HT1080 (cell line): ENCODE measurements around the gene RNF150. TPM values are rescaled to one million over a fixed set of nuclear protein-coding genes. Genes with fewer than 3 reads are reported as not detected.
"Not testable (repeated sequence)": the region's sequence is repeated elsewhere in the genome, so short reads cannot be mapped to it uniquely, and the experiment has no call there.

Experiments used
- DNase-seq: peaks from one replicate; pipeline ENCODE4 v3.0.0-alpha.2; 2015; ENCODE audit warnings: low read depth
- polyA plus RNA-seq, 2 experiments: library from polyadenylated mRNA; depleted of rRNA; stranded (reverse); fragments of >200 nt; gene quantifications; 2 replicates each; pipeline ENCODE4 v1.2.3, GENCODE V29; 2015
- total RNA-seq: library from RNA; depleted of rRNA; stranded (reverse); fragments of >200 nt; shearing (Covaris generic); gene quantifications from 2 replicates; pipeline ENCODE4 v1.2.3, GENCODE V29; 2014; rRNA removed

Gene RNF150
- 0.37 and 0.73 TPM in 2 replicates for total RNA-seq
- polyA plus RNA-seq (2015; cell fraction: cytosol; rRNA removed) = 0.31 and 0.53 TPM in 2 replicates
- polyA plus RNA-seq (2015; cell fraction: nucleus; rRNA removed) = 0.88 and 1.3 TPM in 2 replicates

GRCh38 chr4:141133146-141133998 lies at the start of gene RNF150:
Gene RNF150 (minus strand): TSS chr4:141133469.
- peak; percentile 77 for DNase-seq

GRCh38 chr4:141180991-141181761 lies 47.9 kb upstream of the RNF150 start:
- DNase-seq = no peak

- no peak for DNase-seq
Measured at GRCh38 chr4:141179474-141180373, 46.5 kb upstream of the RNF150 start.

GRCh38 chr4:141177171-141177570 lies 43.9 kb upstream of the RNF150 start:
- no peak for DNase-seq

GRCh38 chr4:141174457-141174856 lies 41.2 kb upstream of the RNF150 start:
- no peak for DNase-seq

GRCh38 chr4:141170671-141171070 lies 37.4 kb upstream of the RNF150 start:
- no peak for DNase-seq

GRCh38 chr4:141169391-141169790 lies 36.1 kb upstream of the RNF150 start:
- DNase-seq = no peak

GRCh38 chr4:141165001-141165400 lies 31.7 kb upstream of the RNF150 start:
- not testable (repeated sequence) for DNase-seq

- no peak for DNase-seq
Measured at GRCh38 chr4:141159027-141159426, 25.8 kb upstream of the RNF150 start.

GRCh38 chr4:141158219-141158618 lies 24.9 kb upstream of the RNF150 start:
- peak; percentile 18 for DNase-seq

- peak; percentile 21 for DNase-seq
Measured at GRCh38 chr4:141155586-141155985, 22.3 kb upstream of the RNF150 start.

GRCh38 chr4:141154725-141155124 lies 21.5 kb upstream of the RNF150 start:
- DNase-seq = no peak

- no peak for DNase-seq
Measured at GRCh38 chr4:141153751-141154510, 20.7 kb upstream of the RNF150 start.

- no peak for DNase-seq
Measured at GRCh38 chr4:141144207-141144606, 10.9 kb upstream of the RNF150 start.

GRCh38 chr4:141142423-141142822 lies 9.2 kb upstream of the RNF150 start:
- DNase-seq = peak; percentile 65

- DNase-seq = no peak
Measured at GRCh38 chr4:141140391-141141200, 7.3 kb upstream of the RNF150 start.

GRCh38 chr4:141133999-141134995 lies 1.0 kb upstream of the RNF150 start:
- no peak for DNase-seq

GRCh38 chr4:141132709-141133145 lies 542 bp downstream of the RNF150 start:
- DNase-seq = no peak
